RWPE2 (cell line): ENCODE measurements around the gene RAB20.

Experiments used
- ATAC-seq: fragments of 200-7000 bp; cut with Tn5 transposase; 3 replicates; pipeline ENCODE4 v1.9.1; 2021; ENCODE audit warnings: low read depth
- DNase-seq: peaks from one replicate; pipeline ENCODE4 v3.0.0-alpha.2; 2020; ENCODE audit warnings: low spot score
- H3K27ac ChIP-seq: fragments of 450-650 bp; 2 replicates; pipeline ENCODE4 v1.5.1; 2017; ENCODE audit warnings: mild to moderate bottlenecking; ENCODE audit not compliant: poor library complexity, severe bottlenecking
- H3K27me3 ChIP-seq: fragments of 250-450 bp; sonication (Bioruptor Pico); 2 replicates; pipeline ENCODE4 v1.5.1; 2021; ENCODE audit warnings: mild to moderate bottlenecking, moderate library complexity; ENCODE audit not compliant: insufficient read depth, poor library complexity, severe bottlenecking
- H3K36me3 ChIP-seq: fragments of 250-450 bp; sonication (Bioruptor Pico); 2 replicates; pipeline ENCODE4 v1.5.1; 2020; ENCODE audit warnings: low read depth, mild to moderate bottlenecking, moderate library complexity
- H3K4me1 ChIP-seq: fragments of 250-450 bp; sonication (Bioruptor Pico); 2 replicates; pipeline ENCODE4 v1.5.1; 2021; ENCODE audit warnings: mild to moderate bottlenecking, moderate library complexity; ENCODE audit not compliant: insufficient read depth, poor library complexity, severe bottlenecking
- H3K4me3 ChIP-seq: fragments of 250-450 bp; sonication (Bioruptor Pico); 2 replicates; pipeline ENCODE4 v1.5.1; 2021; ENCODE audit warnings: mild to moderate bottlenecking, moderate library complexity; ENCODE audit not compliant: severe bottlenecking
- H3K9me3 ChIP-seq: fragments of 250-450 bp; sonication (Bioruptor Pico); 2 replicates; pipeline ENCODE4 v1.5.1; 2021; ENCODE audit warnings: mild to moderate bottlenecking, moderate library complexity; ENCODE audit not compliant: severe bottlenecking
- TF ChIP-seq, protein P1 (sequence below): fragments of 450-650 bp; IDR thresholded peaks from one replicate; pipeline ENCODE4 v1.5.1; 2017; ENCODE audit warnings: mild to moderate bottlenecking, moderate library complexity; ENCODE audit not compliant: poor library complexity, severe bottlenecking

RAB20 gene

DNA sequence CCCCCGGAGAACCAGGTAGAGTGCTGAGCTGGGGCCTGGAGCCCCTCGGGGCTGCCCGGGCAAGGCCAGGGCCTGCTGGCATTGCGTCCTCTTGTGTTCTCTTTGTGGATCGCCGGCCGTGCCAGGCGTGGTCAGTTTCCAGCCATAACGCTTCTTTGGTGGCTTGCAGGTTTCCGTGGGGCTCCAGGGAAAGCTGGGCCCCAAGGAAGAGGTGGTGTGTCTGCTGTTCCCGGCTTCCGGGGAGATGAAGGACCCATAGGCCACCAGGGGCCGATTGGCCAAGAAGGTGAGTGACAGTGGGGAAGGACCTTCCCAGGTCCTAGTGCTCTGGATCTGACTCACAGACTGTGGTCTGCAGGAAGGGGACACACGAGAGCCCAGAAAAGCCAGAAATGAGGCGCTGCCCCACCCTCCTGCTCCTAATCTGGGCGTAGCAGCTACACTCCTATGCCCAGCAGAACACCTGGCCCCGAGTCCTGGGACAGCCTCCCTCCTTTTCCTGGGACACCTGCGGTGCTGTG lies 57.5 kb downstream of the RAB20 start:
- H3K27ac ChIP-seq, result no peak overlapping the region

DNA sequence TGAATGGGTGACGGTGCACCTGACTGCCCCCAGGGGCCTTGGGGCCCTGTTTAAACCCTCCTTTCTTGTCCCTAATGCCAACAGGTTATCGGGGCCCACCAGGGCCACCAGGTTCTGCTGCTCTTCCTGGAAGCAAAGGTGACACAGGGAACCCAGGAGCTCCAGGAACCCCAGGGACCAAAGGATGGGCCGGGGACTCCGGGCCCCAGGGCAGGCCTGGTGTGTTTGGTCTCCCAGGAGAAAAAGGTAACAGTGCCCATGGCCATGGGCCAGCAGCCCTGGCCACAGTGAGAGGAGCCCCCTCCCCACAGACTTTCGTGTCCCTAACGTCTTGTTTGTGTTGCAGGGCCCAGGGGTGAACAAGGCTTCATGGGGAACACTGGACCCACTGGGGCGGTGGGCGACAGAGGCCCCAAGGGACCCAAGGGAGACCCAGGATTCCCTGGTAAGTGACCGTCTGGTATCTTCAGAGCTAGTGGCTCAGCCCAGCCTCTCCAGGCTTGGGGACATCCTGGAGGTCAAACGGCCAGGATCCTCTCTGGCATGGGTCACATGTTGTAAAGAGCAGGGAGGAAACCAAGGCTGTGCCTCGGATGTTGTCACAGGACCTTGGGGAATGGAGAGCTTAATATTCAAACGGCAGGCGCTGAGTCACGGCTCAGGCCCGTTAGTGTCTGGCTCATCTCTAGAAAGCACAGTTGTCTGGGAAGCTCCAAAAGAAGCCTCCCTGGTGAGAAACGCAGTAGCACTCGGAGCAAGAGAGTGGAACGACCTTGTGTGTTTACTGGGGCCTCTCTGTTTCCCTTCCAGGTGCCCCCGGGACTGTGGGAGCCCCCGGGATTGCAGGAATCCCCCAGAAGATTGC lies 58.3 kb downstream of the RAB20 start:
- TF ChIP-seq, protein P1, sequence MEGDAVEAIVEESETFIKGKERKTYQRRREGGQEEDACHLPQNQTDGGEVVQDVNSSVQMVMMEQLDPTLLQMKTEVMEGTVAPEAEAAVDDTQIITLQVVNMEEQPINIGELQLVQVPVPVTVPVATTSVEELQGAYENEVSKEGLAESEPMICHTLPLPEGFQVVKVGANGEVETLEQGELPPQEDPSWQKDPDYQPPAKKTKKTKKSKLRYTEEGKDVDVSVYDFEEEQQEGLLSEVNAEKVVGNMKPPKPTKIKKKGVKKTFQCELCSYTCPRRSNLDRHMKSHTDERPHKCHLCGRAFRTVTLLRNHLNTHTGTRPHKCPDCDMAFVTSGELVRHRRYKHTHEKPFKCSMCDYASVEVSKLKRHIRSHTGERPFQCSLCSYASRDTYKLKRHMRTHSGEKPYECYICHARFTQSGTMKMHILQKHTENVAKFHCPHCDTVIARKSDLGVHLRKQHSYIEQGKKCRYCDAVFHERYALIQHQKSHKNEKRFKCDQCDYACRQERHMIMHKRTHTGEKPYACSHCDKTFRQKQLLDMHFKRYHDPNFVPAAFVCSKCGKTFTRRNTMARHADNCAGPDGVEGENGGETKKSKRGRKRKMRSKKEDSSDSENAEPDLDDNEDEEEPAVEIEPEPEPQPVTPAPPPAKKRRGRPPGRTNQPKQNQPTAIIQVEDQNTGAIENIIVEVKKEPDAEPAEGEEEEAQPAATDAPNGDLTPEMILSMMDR, result no peak

More for the DNA sequence above, 57.5 kb downstream of the RAB20 start:
- TF ChIP-seq, protein P1, result no peak
- no peaks in the 10 kb centered on the region for H3K27me3 ChIP-seq
- H3K9me3 ChIP-seq, result no peaks in the 10 kb centered on the region
- H3K4me3 ChIP-seq, result no peak overlapping the region
- DNase-seq, result no peak
- H3K36me3 ChIP-seq, result peaks cover 83% of the 10 kb centered on the region
- no peak for ATAC-seq
- no peaks in the 10 kb centered on the region for H3K4me1 ChIP-seq

DNA sequence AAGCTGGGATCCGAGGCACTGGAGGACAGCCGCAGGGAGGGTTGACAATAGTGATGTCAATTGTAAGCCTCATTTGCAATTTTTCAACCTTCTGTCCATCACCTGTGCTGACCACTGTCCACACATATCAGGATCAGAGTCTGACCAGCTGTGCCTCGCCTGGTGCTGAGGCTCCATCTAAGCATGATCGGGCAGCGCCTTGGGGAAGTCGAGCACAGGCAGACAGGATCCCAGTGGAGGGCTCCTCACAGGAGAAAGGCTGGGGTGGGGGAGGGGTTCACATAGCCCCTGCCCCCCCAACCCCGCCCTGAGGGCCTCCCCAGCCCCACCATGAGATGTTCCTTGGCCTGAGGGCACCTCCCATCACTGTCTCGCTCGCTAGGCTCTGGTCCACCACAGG lies 60.3 kb downstream of the RAB20 start:
- Histone ChIP-seq H3K4me3 (no peak overlapping the region), H3K27me3 (no peaks in the 10 kb centered on the region), H3K27ac (no peak overlapping the region), H3K4me1 (no peaks in the 10 kb centered on the region), H3K9me3 (no peaks in the 10 kb centered on the region), H3K36me3 (peaks cover 69% of the 10 kb centered on the region)
- ATAC-seq, result no peak
- TF ChIP-seq, protein P1, result no peak
- DNase-seq, result no peak

More for the DNA sequence above, 58.3 kb downstream of the RAB20 start:
- Histone ChIP-seq H3K4me3 (no peak overlapping the region), H3K9me3 (no peaks in the 10 kb centered on the region), H3K27me3 (no peaks in the 10 kb centered on the region), H3K36me3 (peaks cover 83% of the 10 kb centered on the region), H3K27ac (no peak overlapping the region), H3K4me1 (no peaks in the 10 kb centered on the region)
- no peak for ATAC-seq
- no peak for DNase-seq

DNA sequence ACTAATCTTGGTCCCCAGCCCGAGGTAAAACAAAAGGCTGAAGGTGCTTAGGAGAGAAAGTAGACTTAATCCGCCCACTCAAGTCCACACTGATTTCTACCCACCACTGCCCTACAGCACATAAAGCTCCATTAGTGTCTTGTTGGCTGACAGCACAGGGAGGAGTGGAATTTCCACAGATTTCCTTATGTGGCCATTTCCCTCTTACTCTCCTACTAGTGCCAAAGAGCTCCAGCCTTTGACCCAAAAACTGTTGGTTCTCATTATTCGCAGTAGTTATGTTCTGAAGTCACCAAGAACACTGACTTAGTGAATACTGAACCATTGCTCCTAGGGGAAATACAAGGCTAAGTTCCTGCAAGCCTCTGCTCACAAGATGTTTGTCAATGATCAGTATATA lies 61.2 kb downstream of the RAB20 start:
- Histone ChIP-seq H3K36me3 (peaks cover 78% of the 10 kb centered on the region), H3K4me1 (no peaks in the 10 kb centered on the region), H3K27ac (no peak overlapping the region), H3K4me3 (no peak overlapping the region), H3K27me3 (no peaks in the 10 kb centered on the region), H3K9me3 (no peaks in the 10 kb centered on the region)
- ATAC-seq (no peak), DNase-seq (no peak)
- TF ChIP-seq, protein P1, result no peak
